HL-60 (cell line): Measurements from ENCODE around the gene MRPL32.

ENCODE experiments used
- GABPA ChIP-seq: IDR thresholded peaks from 2 replicates; pipeline ENCODE4 v1.6.1; 2012; ENCODE audit warnings: low read depth
- TF ChIP-seq, protein P1 (sequence below): IDR thresholded peaks from one replicate; pipeline ENCODE4 v1.5.1; 2011; ENCODE audit warnings: low read length, control low read depth, inconsistent platforms; ENCODE audit not compliant: insufficient read depth

DNA sequence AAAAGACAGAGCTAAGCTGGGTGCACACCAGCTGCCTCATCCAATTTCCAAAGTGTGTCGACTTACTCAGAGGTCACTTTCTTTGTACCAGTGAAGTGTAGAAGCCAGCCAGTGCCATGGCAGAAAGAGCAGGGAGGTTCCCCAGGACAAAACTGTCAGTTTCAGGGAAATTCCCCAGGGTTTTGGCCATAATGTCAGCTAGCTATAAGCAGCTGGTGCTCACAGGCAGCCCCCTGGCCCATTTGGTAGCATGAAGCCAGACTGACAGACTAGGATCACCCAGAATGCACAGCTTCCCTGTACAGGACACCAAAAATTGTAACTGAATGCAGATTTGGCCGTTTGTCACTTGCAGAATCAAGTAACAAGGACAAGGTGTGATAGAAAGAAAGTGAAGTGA, 28.6 kb downstream of the MRPL32 start:
- TF ChIP-seq, protein P1, sequence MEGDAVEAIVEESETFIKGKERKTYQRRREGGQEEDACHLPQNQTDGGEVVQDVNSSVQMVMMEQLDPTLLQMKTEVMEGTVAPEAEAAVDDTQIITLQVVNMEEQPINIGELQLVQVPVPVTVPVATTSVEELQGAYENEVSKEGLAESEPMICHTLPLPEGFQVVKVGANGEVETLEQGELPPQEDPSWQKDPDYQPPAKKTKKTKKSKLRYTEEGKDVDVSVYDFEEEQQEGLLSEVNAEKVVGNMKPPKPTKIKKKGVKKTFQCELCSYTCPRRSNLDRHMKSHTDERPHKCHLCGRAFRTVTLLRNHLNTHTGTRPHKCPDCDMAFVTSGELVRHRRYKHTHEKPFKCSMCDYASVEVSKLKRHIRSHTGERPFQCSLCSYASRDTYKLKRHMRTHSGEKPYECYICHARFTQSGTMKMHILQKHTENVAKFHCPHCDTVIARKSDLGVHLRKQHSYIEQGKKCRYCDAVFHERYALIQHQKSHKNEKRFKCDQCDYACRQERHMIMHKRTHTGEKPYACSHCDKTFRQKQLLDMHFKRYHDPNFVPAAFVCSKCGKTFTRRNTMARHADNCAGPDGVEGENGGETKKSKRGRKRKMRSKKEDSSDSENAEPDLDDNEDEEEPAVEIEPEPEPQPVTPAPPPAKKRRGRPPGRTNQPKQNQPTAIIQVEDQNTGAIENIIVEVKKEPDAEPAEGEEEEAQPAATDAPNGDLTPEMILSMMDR, result no peak
- no peak for TF ChIP-seq GABPA
